HCT116 (cell line): ENCODE results near the gene HIF1A.

Experiments
- CEBPB ChIP-seq: IDR thresholded peaks from 2 replicates; pipeline ENCODE4 v1.6.1; 2012; ENCODE audit warnings: low read depth
- CTCF ChIP-seq, 3 experiments: fragments of 200-600 bp in 1 of 3; sonication (generic) in 1 of 3; IDR thresholded peaks in 2 of 3; conservative IDR thresholded peaks in 1 of 3; 2 replicates each; pipeline ENCODE4 v1.5.1; 2012 to 2017; ENCODE audit warnings: low read depth in 2 of 3, low read length in 2 of 3, antibody characterized with exemption in 1 of 3, borderline replicate concordance in 1 of 3, control low read depth in 1 of 3, mild to moderate bottlenecking in 1 of 3, mixed read lengths in 1 of 3, mixed run types in 1 of 3, moderate library complexity in 1 of 3; ENCODE audit not compliant: insufficient read depth in 1 of 3
- EGR1 ChIP-seq: IDR thresholded peaks from 2 replicates; pipeline ENCODE4 v1.6.1; 2012; ENCODE audit warnings: low read depth
- EZH2 ChIP-seq: fragments of 200-600 bp; sonication (generic); IDR thresholded peaks from 2 replicates; pipeline ENCODE4 v1.6.1; 2017; ENCODE audit warnings: antibody characterized with exemption, mixed run types
- POLR2A ChIP-seq: IDR thresholded peaks from 2 replicates; pipeline ENCODE4 v1.7.0; 2011; ENCODE audit warnings: borderline replicate concordance; ENCODE audit not compliant: insufficient read depth, insufficient read length; ENCODE audit errors: extremely low read depth
- POLR2AphosphoS5 ChIP-seq: IDR thresholded peaks from 2 replicates; pipeline ENCODE4 v1.6.1; 2011; ENCODE audit warnings: mild to moderate bottlenecking, low read depth, low read length, moderate library complexity
- SIN3A ChIP-seq: IDR thresholded peaks from 2 replicates; pipeline ENCODE4 v1.6.1; 2012; ENCODE audit warnings: low read depth
- SP1 ChIP-seq: IDR thresholded peaks from 2 replicates; pipeline ENCODE4 v1.6.1; 2012; ENCODE audit warnings: low read depth
- ZBTB33 ChIP-seq: IDR thresholded peaks from 2 replicates; pipeline ENCODE4 v1.6.1; 2011; ENCODE audit warnings: mild to moderate bottlenecking, low read length, moderate library complexity; ENCODE audit not compliant: insufficient replicate concordance; ENCODE audit errors: extremely low read depth
- TF ChIP-seq, protein P1 (sequence below): IDR thresholded peaks from 2 replicates; pipeline ENCODE4 v1.6.1; 2012

DNA sequence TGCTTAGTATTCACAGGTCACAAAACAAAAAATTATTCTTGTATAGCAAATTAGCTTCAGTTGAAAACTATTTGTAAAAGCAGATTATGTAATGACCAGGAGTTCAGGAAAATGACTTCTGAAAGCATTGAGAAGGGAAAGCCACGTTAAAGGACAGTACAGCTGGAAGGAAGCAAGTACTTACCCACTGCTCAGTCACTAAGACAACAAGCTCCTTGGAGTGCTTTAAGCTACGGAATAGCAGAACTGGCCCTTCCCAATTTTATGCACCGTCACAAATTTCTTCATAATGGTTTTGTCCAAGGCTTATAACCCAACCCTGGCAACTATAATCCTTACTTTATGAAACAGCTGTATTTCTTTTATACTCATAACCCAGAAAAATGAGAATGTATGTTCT, 54.0 kb downstream of the HIF1A start:
- no peak for TF ChIP-seq EZH2
- TF ChIP-seq SP1: no peak
- no peak for TF ChIP-seq POLR2A
- no peak for TF ChIP-seq EGR1
- TF ChIP-seq POLR2AphosphoS5: no peak
- TF ChIP-seq, protein P1, sequence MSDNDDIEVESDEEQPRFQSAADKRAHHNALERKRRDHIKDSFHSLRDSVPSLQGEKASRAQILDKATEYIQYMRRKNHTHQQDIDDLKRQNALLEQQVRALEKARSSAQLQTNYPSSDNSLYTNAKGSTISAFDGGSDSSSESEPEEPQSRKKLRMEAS: no peak
- no peak for TF ChIP-seq CTCF (IDR thresholded peaks at IDR 0.05 in 2 of 3, conservative IDR thresholded peaks at IDR 0.05 in 1 of 3; ENCODE audit: borderline replicate concordance in 1 of 3, insufficient read depth in 1 of 3, low read depth in 2 of 3, low read length in 2 of 3)
- no peak for TF ChIP-seq SIN3A
- no peak for TF ChIP-seq CEBPB
- TF ChIP-seq ZBTB33: no peak
